Activated CD8-positive, alpha-beta memory T cell treated with anti-CD3 and anti-CD28 coated beads for 36 hours (primary cell): ENCODE results near the gene ANXA6. TPM values are rescaled to one million over a fixed set of nuclear protein-coding genes. Genes with fewer than 3 reads are reported as not detected.

ENCODE experiments used
- CTCF ChIA-PET: fragments of 350-600 bp; sonication (Branson Sonifier 250); formaldehyde crosslinking; loops from one replicate; lab custom pipeline; 2021; ENCODE audit warnings: antibody characterized with exemption; lab: Charles Lee
- POLR2A ChIA-PET: fragments of 350-600 bp; sonication (Branson Sonifier 250); formaldehyde crosslinking; loops from one replicate; lab custom pipeline; 2021; ENCODE audit warnings: antibody characterized with exemption; lab: Charles Lee
- total RNA-seq, 2 experiments: library from RNA; stranded (reverse); gene quantifications; one replicate each; pipeline ENCODE4 v1.2.3, GENCODE V29; 2021

ANXA6 gene
- total RNA-seq, 2 experiments from 2014 or later: 480 to 490 TPM

- CTCF ChIA-PET: interaction anchor here (1.0 to 3.6 kb wide), 2 partner anchors 14 to 50 kb away, joined by 6 to 18 read pairs; no protein-coding TSS in a partner anchor
- POLR2A ChIA-PET: no interaction called here
Observed at GRCh38 chr5:151101151-151101550, 56.4 kb downstream of the ANXA6 start.

- ChIA-PET CTCF (interaction anchor here (3.6 kb wide), 1 partner anchor 15 kb away, joined by 18 read pairs; no protein-coding TSS in a partner anchor), POLR2A (no interaction called here)
Observed at GRCh38 chr5:151100681-151101080, 56.9 kb downstream of the ANXA6 start.

GRCh38 chr5:151098768-151099121 lies 58.8 kb downstream of the ANXA6 start:
- POLR2A ChIA-PET: interaction anchor here (1.2 to 1.7 kb wide), 3 partner anchors 9 to 15 kb away, joined by 3 to 6 read pairs (median 3); no protein-coding TSS in a partner anchor

GRCh38 chr5:151097820-151098767 lies 59.5 kb downstream of the ANXA6 start:
- POLR2A ChIA-PET: interaction anchor here (0.9 to 1.7 kb wide), 5 partner anchors 9 to 20 kb away, joined by 3 to 6 read pairs (median 4); partner anchors contain the start of gene TNIP1
- CTCF ChIA-PET: interaction anchor here (1.0 to 3.7 kb wide), 7 partner anchors 13 to 50 kb away, joined by 3 to 18 read pairs (median 5); no protein-coding TSS in a partner anchor

More at GRCh38 chr5:151098768-151099121, 58.8 kb downstream of the ANXA6 start:
- CTCF ChIA-PET: interaction anchor here (1.1 to 3.7 kb wide), 5 partner anchors 12 to 51 kb away, joined by 3 to 18 read pairs (median 6); no protein-coding TSS in a partner anchor

GRCh38 chr5:151097061-151097460 lies 60.5 kb downstream of the ANXA6 start:
- CTCF ChIA-PET: interaction anchor here (0.6 to 3.7 kb wide), 5 partner anchors 17 to 68 kb away, joined by 4 to 16 read pairs (median 5); no protein-coding TSS in a partner anchor
- POLR2A ChIA-PET: no interaction called here

- POLR2A ChIA-PET: interaction anchor here (1.3 kb wide), 1 partner anchor 17 kb away, joined by 3 read pairs; no protein-coding TSS in a partner anchor
- CTCF ChIA-PET: interaction anchor here (1.1 to 3.7 kb wide), 4 partner anchors 20 to 69 kb away, joined by 4 to 16 read pairs (median 6); no protein-coding TSS in a partner anchor
Observed at GRCh38 chr5:151096001-151096373, 61.6 kb downstream of the ANXA6 start.

- POLR2A ChIA-PET: interaction anchor here (0.9 to 1.3 kb wide), 4 partner anchors 12 to 29 kb away, joined by 3 to 4 read pairs (median 3); no protein-coding TSS in a partner anchor
- CTCF ChIA-PET: interaction anchor here (0.6 to 3.7 kb wide), 4 partner anchors 14 to 46 kb away, joined by 3 to 16 read pairs (median 5); no protein-coding TSS in a partner anchor
Observed at GRCh38 chr5:151095341-151096000, 62.1 kb downstream of the ANXA6 start.

- ChIA-PET CTCF (interaction anchor here (0.9 to 2.3 kb wide), 2 partner anchors 13 to 43 kb away, joined by 3 to 11 read pairs; no protein-coding TSS in a partner anchor), POLR2A (interaction anchor here (0.9 to 1.3 kb wide), 5 partner anchors 11 to 29 kb away, joined by 3 to 4 read pairs (median 3); no protein-coding TSS in a partner anchor)
Observed at GRCh38 chr5:151094852-151095245, 62.7 kb downstream of the ANXA6 start.

GRCh38 chr5:151094030-151094851 lies 63.3 kb downstream of the ANXA6 start:
- ChIA-PET CTCF (interaction anchor here (0.9 to 2.3 kb wide), 3 partner anchors 13 to 42 kb away, joined by 3 to 11 read pairs (median 3); no protein-coding TSS in a partner anchor), POLR2A (interaction anchor here (0.9 to 1.3 kb wide), 4 partner anchors 10 to 28 kb away, joined by 3 to 4 read pairs (median 3); no protein-coding TSS in a partner anchor)

GRCh38 chr5:151093476-151093889 lies 64.1 kb downstream of the ANXA6 start:
- CTCF ChIA-PET: interaction anchor here (1.0 to 2.3 kb wide), 2 partner anchors 15 to 42 kb away, joined by 3 to 11 read pairs; no protein-coding TSS in a partner anchor
- POLR2A ChIA-PET: interaction anchor here (1.3 kb wide), 1 partner anchor 15 kb away, joined by 3 read pairs; no protein-coding TSS in a partner anchor

GRCh38 chr5:151092762-151093161 lies 64.8 kb downstream of the ANXA6 start:
- CTCF ChIA-PET: interaction anchor here (1.0 to 2.3 kb wide), 3 partner anchors 15 to 41 kb away, joined by 3 to 11 read pairs (median 3); no protein-coding TSS in a partner anchor
- POLR2A ChIA-PET: no interaction called here

GRCh38 chr5:151089726-151090125 lies 67.9 kb downstream of the ANXA6 start:
- CTCF ChIA-PET: interaction anchor here (0.7 to 2.0 kb wide), 5 partner anchors 9 to 38 kb away, joined by 3 to 11 read pairs (median 5); partner anchors contain the start of gene TNIP1
- POLR2A ChIA-PET: interaction anchor here (1.3 to 1.6 kb wide), 3 partner anchors 8 to 11 kb away, joined by 3 to 6 read pairs (median 5); partner anchors contain the start of gene TNIP1

GRCh38 chr5:151088986-151089385 lies 68.6 kb downstream of the ANXA6 start:
- CTCF ChIA-PET: interaction anchor here (1.6 to 2.0 kb wide), 3 partner anchors 8 to 37 kb away, joined by 5 to 11 read pairs (median 5); partner anchors contain the start of gene TNIP1
- POLR2A ChIA-PET: interaction anchor here (1.5 to 1.6 kb wide), 2 partner anchors 10 kb away, joined by 3 to 6 read pairs; no protein-coding TSS in a partner anchor

- CTCF ChIA-PET: interaction anchor here (1.0 to 1.8 kb wide), 5 partner anchors 12 to 63 kb away, joined by 3 to 14 read pairs (median 3); no protein-coding TSS in a partner anchor
- POLR2A ChIA-PET: interaction anchor here (0.9 to 1.6 kb wide), 3 partner anchors 11 to 38 kb away, joined by 3 to 6 read pairs (median 3); no protein-coding TSS in a partner anchor
Observed at GRCh38 chr5:151087486-151087885, 70.1 kb downstream of the ANXA6 start.

- ChIA-PET CTCF (interaction anchor here (0.8 to 1.8 kb wide), 6 partner anchors 12 to 64 kb away, joined by 3 to 14 read pairs (median 3); no protein-coding TSS in a partner anchor), POLR2A (interaction anchor here (0.9 to 1.6 kb wide), 3 partner anchors 11 to 39 kb away, joined by 3 to 6 read pairs (median 3); no protein-coding TSS in a partner anchor)
Observed at GRCh38 chr5:151086905-151087360, 70.6 kb downstream of the ANXA6 start.

GRCh38 chr5:151086192-151086869 lies 71.2 kb downstream of the ANXA6 start:
- ChIA-PET CTCF (interaction anchor here (0.7 to 1.8 kb wide), 7 partner anchors 13 to 64 kb away, joined by 3 to 14 read pairs (median 3); no protein-coding TSS in a partner anchor), POLR2A (interaction anchor here (0.7 to 1.6 kb wide), 3 partner anchors 12 to 123 kb away, joined by 3 to 6 read pairs (median 3); no protein-coding TSS in a partner anchor)
